Effector memory CD8-positive, alpha-beta T cell (primary cell): ENCODE results near the gene SORBS2.

Experiments
- ATAC-seq: fragments of 150-1000 bp; cut with Tn5 transposase; replicated peaks from 2 replicates; pipeline ENCODE4 v1.10.0; 2021; ENCODE audit warnings: mild to moderate bottlenecking, moderate library complexity
- DNase-seq, 3 experiments: peaks; one replicate each; pipeline ENCODE4 v3.0.0; 2021
- H3K27ac Mint-ChIP-seq, 2 donors: one replicate each; pipeline ENCODE4 v1.8.0; 2022; ENCODE audit warnings: mild to moderate bottlenecking in 2 of 2, mixed read lengths in 2 of 2, moderate library complexity in 2 of 2
- H3K27me3 Mint-ChIP-seq, 2 donors: one replicate each; pipeline ENCODE4 v1.8.0; 2022; ENCODE audit warnings: mixed read lengths in 2 of 2
- H3K36me3 Mint-ChIP-seq: one replicate; pipeline ENCODE4 v1.8.0; 2022; ENCODE audit warnings: mild to moderate bottlenecking, moderate library complexity, mixed read lengths; ENCODE audit not compliant: insufficient read depth
- H3K4me1 Mint-ChIP-seq, 2 donors: one replicate each; pipeline ENCODE4 v1.8.0; 2022; ENCODE audit warnings: low read depth in 2 of 2, mixed read lengths in 2 of 2
- H3K4me3 Mint-ChIP-seq, 2 donors: one replicate each; pipeline ENCODE4 v1.8.0; 2022; ENCODE audit warnings: mild to moderate bottlenecking in 2 of 2, mixed read lengths in 2 of 2, moderate library complexity in 2 of 2
- H3K9me3 Mint-ChIP-seq, 2 donors: one replicate each; pipeline ENCODE4 v1.8.0; 2022; ENCODE audit warnings: mixed read lengths in 2 of 2

Gene SORBS2

GRCh38 chr4:185830263-185830994 lies 18.4 kb upstream of the SORBS2 start:
- no peak for ATAC-seq

GRCh38 chr4:185826381-185826780 lies 14.4 kb upstream of the SORBS2 start:
- no peaks in the 10 kb centered on the region for H3K36me3 Mint-ChIP-seq
- no peak overlapping the region for H3K4me3 Mint-ChIP-seq

More at GRCh38 chr4:185830263-185830994, 18.4 kb upstream of the SORBS2 start:
- no peak for DNase-seq
- Mint-ChIP-seq H3K27me3 (peaks cover 0 to 14% of the 10 kb centered on the region in 2 donors), H3K36me3 (no peaks in the 10 kb centered on the region), H3K27ac (no peak overlapping the region), H3K4me3 (no peak overlapping the region), H3K9me3 (no peaks in the 10 kb centered on the region), H3K4me1 (no peaks in the 10 kb centered on the region)

GRCh38 chr4:185825737-185826136 lies 13.7 kb upstream of the SORBS2 start:
- H3K36me3 Mint-ChIP-seq, result no peaks in the 10 kb centered on the region
- DNase-seq (no peak), ATAC-seq (no peak)
- no peaks in the 10 kb centered on the region for H3K9me3 Mint-ChIP-seq
- H3K27ac Mint-ChIP-seq, result no peak overlapping the region
- H3K4me1 Mint-ChIP-seq, result no peaks in the 10 kb centered on the region
- H3K4me3 Mint-ChIP-seq, result no peak overlapping the region
- H3K27me3 Mint-ChIP-seq, result peaks cover 0 to 16% of the 10 kb centered on the region in 2 donors

More at GRCh38 chr4:185826381-185826780, 14.4 kb upstream of the SORBS2 start:
- H3K9me3 Mint-ChIP-seq, result no peaks in the 10 kb centered on the region
- ATAC-seq (no peak), DNase-seq (no peak)
- H3K4me1 Mint-ChIP-seq, result no peaks in the 10 kb centered on the region
- peaks cover 0 to 16% of the 10 kb centered on the region in 2 donors for H3K27me3 Mint-ChIP-seq
- no peak overlapping the region for H3K27ac Mint-ChIP-seq

GRCh38 chr4:185822791-185823190 lies 10.8 kb upstream of the SORBS2 start:
- no peak for ATAC-seq
- no peak for DNase-seq
- Mint-ChIP-seq H3K27ac (no peak overlapping the region), H3K9me3 (no peaks in the 10 kb centered on the region), H3K4me3 (no peak overlapping the region), H3K4me1 (no peaks in the 10 kb centered on the region), H3K36me3 (no peaks in the 10 kb centered on the region), H3K27me3 (peaks cover 0 to 10% of the 10 kb centered on the region in 2 donors)

GRCh38 chr4:185821029-185821419 lies 9.0 kb upstream of the SORBS2 start:
- Mint-ChIP-seq H3K27me3 (peaks cover 0 to 10% of the 10 kb centered on the region in 2 donors), H3K27ac (no peak overlapping the region), H3K36me3 (no peaks in the 10 kb centered on the region), H3K9me3 (no peaks in the 10 kb centered on the region), H3K4me1 (no peaks in the 10 kb centered on the region), H3K4me3 (no peak overlapping the region)
- ATAC-seq (no peak), DNase-seq (no peak)

DNA sequence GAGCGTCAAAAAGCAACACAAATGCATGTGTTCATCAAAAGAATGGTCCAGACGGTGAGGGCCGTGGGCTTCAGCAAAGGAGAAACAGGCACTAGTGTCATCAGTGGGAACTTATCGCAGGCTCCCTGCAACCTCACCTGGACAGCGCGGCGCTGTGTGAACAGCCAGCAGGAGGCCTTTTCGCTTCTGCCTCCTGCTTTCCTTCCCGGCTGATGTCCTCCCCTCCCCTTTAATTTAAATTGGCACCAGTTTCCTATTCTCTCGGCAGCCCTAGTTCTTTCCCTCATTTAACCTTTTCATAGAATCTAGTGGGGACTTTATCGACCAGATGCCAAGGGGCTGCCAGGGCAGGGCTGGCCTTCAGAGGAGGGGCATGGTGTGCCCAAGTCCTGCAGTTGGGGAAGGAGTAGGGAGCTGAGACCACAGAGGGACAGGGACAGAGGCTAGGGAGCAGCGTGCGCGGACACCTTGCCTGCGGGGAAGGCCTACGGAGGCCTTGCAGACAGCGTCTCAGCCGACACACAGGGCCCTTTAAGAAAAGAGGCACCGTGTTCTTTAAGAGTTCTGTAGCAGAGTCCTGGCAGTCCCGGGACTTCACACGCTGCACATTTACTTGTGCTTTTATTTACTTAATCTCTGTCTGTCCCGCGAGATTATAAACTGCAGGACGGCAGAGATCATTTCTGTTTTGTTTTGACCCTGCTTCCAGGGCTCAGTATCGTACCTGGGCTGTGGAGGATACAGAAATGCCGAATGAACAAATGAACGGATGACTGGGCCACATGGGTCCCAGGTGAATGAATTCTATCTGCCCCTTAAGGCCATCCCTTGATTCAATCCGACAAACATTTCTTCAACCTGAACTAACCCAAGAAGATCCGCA lies 8.4 kb upstream of the SORBS2 start:
- Mint-ChIP-seq H3K4me1 (no peaks in the 10 kb centered on the region), H3K4me3 (no peak overlapping the region), H3K9me3 (no peaks in the 10 kb centered on the region), H3K27ac (no peak overlapping the region), H3K36me3 (no peaks in the 10 kb centered on the region), H3K27me3 (peaks cover 0 to 10% of the 10 kb centered on the region in 2 donors)
- DNase-seq (no peak), ATAC-seq (no peak)

DNA sequence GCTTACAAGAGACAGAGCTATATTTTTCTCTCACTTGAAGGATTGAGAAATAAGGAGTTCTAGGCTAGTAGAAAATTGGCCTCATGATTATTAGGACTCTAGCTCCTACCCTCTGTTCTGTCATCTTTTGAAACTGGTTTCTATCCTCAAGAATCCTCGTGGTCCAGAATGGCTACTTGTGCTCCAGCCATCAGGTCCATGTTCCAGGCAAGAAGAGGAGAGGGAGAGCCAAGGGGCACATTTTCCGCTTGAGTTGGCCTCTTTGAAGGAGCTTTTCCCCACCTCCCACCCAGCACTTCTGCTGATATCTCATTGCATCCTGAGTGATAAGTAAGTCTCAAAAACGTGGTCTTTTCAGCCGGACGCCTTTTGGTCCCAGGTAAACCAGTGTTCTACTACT lies 7.2 kb upstream of the SORBS2 start:
- Mint-ChIP-seq H3K4me3 (no peak overlapping the region), H3K4me1 (no peaks in the 10 kb centered on the region), H3K9me3 (no peaks in the 10 kb centered on the region), H3K36me3 (no peaks in the 10 kb centered on the region), H3K27me3 (peaks cover 0 to 18% of the 10 kb centered on the region in 2 donors), H3K27ac (no peak overlapping the region)
- ATAC-seq (no peak), DNase-seq (no peak)

DNA sequence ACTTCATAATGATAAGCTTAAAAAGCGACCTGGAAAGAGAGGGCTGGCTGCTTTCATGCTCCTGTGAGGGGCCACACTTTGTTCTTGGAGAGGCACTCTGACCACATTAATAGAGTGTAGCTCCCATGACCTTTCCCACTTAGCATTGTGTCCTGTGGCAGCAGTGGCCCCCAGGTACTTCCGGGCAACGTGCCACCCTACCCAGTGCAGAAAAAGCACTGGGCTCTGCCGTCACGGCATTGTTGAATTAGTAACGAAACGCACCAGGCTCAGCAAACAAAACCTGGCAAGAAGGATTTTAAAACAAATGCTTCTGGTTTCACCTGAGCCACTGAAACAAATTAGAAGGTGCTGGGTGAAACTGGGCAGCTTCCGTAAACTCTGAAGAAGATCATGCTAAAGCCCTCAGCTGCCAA lies 5.4 kb upstream of the SORBS2 start:
- Mint-ChIP-seq H3K4me3 (no peak overlapping the region), H3K36me3 (no peaks in the 10 kb centered on the region), H3K4me1 (no peaks in the 10 kb centered on the region), H3K27ac (no peak overlapping the region), H3K27me3 (peaks cover 0 to 24% of the 10 kb centered on the region in 2 donors), H3K9me3 (no peaks in the 10 kb centered on the region)
- DNase-seq (no peak), ATAC-seq (no peak)

DNA sequence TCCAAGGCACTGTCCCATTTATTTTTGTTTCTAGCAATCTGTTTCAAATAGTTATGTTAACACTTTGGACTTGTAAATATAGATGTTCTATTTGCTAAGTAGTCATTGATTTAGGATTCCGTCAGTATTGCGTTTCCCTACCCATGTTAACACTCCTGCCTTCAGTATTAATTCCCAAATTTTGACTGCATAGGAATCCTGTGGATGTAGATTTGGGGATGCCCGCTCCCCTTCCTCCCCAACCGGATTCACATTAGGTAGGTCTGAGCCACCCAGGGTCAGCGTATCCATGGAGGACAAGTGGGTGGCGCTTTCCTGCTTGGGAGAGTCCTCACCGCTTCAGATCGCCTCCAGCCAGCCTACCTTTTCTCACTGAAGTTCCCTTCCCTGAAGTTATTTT lies 1.1 kb upstream of the SORBS2 start:
- Mint-ChIP-seq H3K4me3 (no peak overlapping the region), H3K27ac (no peak overlapping the region), H3K4me1 (no peaks in the 10 kb centered on the region), H3K27me3 (peaks cover 0 to 34% of the 10 kb centered on the region in 2 donors), H3K9me3 (no peaks in the 10 kb centered on the region), H3K36me3 (no peaks in the 10 kb centered on the region)
- DNase-seq (no peak), ATAC-seq (no peak)

- no peak overlapping the region for H3K27ac Mint-ChIP-seq
- no peak for ATAC-seq
Observed at GRCh38 chr4:185810746-185811508, 1.1 kb downstream of the SORBS2 start.

GRCh38 chr4:185809533-185810071 lies 2.4 kb downstream of the SORBS2 start:
- ATAC-seq, result no peak
- Mint-ChIP-seq H3K27me3 (peaks cover 0 to 28% of the 10 kb centered on the region in 2 donors), H3K9me3 (no peaks in the 10 kb centered on the region), H3K4me3 (no peak overlapping the region), H3K27ac (no peak overlapping the region), H3K36me3 (no peaks in the 10 kb centered on the region), H3K4me1 (no peaks in the 10 kb centered on the region)
- no peak for DNase-seq

More at GRCh38 chr4:185810746-185811508, 1.1 kb downstream of the SORBS2 start:
- H3K36me3 Mint-ChIP-seq, result no peaks in the 10 kb centered on the region
- H3K4me1 Mint-ChIP-seq, result no peaks in the 10 kb centered on the region
- no peak overlapping the region for H3K4me3 Mint-ChIP-seq
- DNase-seq, result no peak
- peaks cover 0 to 34% of the 10 kb centered on the region in 2 donors for H3K27me3 Mint-ChIP-seq
- H3K9me3 Mint-ChIP-seq, result no peaks in the 10 kb centered on the region

DNA sequence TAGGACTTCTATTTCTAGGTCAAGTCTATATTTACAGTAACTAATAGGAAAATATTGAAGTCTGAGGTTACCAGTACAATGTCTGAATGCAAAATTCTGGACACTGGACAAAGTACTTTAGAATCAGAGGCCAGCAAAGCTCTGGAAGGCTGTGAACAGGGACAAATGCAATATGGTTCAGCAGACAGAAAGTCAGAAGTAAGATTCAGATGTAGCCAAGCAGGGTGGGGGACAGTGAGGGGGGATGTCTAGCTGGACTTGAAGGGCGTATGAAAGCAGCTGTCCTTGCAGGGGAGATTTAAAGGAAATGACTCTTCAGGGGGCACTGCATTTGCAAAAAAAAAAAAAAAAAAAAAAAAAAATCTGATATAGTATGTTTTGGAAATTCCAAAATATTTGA lies 2.9 kb downstream of the SORBS2 start:
- no peak overlapping the region for H3K4me3 Mint-ChIP-seq
- H3K9me3 Mint-ChIP-seq, result no peaks in the 10 kb centered on the region
- no peak overlapping the region for H3K27ac Mint-ChIP-seq
- no peaks in the 10 kb centered on the region for H3K4me1 Mint-ChIP-seq
- no peak for ATAC-seq
- no peaks in the 10 kb centered on the region for H3K36me3 Mint-ChIP-seq
- DNase-seq, result no peak
- H3K27me3 Mint-ChIP-seq, result peaks cover 0 to 25% of the 10 kb centered on the region in 2 donors

DNA sequence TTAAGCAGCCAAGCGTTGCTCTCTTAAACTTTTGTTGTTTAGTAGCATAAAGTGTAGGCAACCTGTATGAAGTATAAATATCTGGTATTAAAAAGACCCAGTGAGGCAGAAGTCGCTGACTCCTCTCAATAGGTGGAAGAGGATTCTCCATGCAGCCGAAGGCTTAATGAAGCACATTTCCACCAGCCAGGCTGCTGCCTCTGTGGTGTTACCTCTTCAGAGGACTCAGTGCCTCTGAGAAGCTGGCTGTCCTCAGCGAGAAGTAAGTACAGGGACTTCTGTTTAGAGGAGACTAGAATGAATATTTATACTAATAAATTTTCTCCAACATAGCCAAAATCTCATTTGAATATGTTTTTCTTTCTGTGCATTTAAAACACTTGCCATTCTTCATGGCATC lies 6.0 kb downstream of the SORBS2 start:
- ATAC-seq (no peak), DNase-seq (no peak)
- Mint-ChIP-seq H3K36me3 (no peaks in the 10 kb centered on the region), H3K27me3 (peaks cover 0 to 13% of the 10 kb centered on the region in 2 donors), H3K4me3 (no peak overlapping the region), H3K9me3 (peaks cover 0 to 2% of the 10 kb centered on the region in 2 donors), H3K27ac (no peak overlapping the region), H3K4me1 (no peaks in the 10 kb centered on the region)
